ENCODE data around the gene NEK6. TPM values are rescaled to one million over a fixed set of nuclear protein-coding genes. Genes with fewer than 3 reads are reported as not detected.
A peak's percentile ranks its signal among the peaks of the same experiment; 100 is the strongest.

Gene NEK6
- total RNA-seq, 1 donor from 2014 or later, result 7.7 TPM

DNA sequence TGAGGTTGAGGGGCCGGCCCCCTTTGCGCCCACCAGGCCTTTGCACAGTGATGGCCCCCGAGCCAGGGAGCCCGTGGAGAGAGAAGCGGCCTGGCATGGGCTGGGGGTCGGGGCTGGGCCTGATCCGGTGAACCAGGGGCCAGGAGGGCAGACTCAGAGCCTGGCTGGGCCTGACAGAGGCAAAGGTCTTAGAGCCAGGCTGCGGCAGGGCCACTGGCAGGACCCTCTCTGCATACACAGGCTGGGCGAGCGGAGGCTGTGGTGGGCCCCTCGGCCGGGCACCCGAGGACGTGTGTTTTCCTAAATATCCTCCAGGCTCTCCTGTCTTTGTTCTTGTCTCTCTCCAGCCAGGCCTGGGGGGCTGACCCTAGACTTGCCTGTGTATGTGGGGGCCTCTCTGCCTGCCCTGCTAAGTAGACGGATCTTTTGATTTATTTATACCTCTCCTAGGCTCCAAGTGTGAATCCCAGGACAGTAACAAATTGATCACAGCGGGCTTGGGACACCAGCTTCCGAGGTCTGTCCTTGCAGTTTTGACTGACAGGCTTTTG, 933 bp downstream of the NEK6 start:
- DNase-seq (no peak), ATAC-seq (peak; percentile 28)
- intact Hi-C loops (cut with micrococcal nuclease), result no loop called here

DNA sequence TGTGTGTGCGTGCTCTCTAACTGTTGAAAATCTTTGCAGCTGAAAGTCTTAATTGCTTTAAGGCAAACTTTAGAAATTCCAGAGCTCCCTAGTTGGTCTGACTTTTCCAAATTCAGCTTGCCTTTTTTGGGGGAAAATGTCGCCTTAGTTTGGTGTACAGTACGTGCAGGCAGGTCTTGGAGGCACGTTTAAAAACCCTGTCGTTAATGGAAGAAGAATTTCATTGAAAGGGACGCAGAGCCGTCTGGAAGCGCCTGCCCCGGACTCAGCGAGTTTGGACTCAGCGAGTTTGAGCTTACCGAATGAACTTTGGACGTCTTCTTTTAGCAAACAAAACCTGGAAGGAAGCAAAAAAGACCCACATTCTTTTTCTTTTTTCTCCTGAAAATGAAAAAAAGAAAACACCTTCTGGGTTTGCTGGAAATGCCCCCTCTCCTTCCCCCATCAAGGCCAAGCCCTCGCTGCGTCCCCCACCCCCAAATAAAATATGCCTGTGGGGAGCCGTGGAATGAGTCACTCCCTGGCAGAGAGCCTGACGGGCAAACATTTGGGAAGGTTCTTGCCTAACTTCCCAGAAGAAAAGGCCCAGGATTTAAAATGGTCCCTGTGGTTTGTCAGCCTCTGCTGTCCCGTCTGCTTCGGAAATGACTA, 1.5 kb downstream of the NEK6 start:
- intact Hi-C loops (cut with micrococcal nuclease), result no loop called here
- DNase-seq, result peak; percentile 73
- peak; percentile 51 for ATAC-seq

DNA sequence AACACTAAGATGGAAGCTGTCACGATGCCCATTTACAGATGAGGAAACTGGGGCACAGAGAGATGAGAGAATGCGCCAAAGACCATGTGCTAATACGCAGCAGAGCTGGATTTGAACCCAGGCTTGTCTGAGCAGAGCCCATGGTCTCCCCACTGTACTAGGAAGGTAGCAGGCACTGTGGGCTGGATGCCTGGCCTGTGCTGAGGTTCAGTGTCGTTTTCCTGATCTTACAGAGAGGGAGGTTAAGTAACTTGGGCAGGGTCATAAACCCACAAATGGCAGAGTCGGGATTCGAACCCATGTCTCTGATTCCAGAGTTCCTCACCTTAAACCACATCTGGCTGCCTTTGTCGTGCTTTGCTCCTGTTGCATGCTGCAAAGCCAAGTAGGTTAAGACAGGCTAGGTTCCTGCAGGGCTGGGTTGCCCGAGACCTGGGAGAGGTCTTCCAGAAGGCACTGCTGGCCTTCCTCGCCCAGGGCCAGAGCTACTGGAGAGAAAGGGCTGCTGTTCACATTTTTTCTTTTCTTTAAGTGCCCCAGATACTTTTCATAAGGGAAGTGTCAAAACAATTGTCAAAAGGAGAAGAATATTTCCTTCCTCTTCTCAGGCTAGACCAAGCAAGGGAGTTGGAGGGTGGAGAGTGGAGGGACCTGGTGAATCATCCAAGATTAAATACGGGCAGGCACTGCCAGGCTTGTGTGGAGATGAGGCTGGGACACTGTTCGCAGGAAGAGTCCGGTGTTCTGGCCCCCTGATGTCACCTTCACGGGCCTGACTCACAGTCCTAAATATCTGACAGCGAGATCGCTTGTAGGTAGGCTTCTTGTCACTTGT, 3.2 kb downstream of the NEK6 start:
- no peak for DNase-seq
- intact Hi-C loops (cut with micrococcal nuclease), result no loop called here

DNA sequence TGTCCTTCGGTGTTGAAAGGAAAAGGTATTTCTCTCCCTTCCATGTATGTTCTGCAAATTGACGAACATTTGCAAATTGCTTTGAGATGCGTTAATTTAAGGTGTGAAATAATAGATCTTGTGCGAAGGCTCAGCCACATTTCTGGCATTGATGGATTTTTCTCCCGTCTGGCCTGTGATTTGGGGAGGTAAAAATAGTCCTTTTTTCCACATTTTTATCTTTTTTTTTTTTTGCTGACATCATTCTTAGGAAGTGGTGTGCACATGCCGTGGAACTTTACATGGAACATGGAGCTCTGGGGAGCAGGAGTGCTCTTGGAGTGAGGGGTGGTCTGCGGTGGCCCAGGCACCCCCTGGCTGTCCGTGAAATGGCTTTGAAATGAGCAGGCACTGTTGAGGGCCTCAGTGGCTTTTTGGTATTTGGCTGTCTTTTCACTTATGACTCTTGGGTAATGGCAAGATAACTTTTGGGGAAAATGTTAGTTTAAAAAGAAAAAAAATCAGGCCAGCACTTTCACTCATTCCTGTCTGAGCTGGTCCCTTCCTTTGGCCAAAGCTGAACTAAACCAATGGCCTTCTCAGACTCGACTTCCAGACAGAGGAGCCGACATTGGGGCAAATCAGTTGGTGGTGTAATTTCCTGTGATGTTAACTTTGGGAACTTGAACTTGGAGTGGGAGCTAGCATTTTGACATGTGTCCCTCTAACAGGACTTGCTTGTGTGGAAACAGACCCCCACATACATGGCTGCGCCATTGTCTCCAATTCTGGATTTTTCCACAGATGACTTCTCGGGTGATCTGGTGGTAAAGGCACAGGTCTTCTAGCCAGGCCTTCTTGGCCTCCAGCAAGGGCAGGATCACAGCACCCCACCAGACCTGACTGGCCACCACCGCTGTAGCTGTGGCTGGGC, 4.2 kb downstream of the NEK6 start:
- ATAC-seq (no peak), DNase-seq (no peak)
- intact Hi-C loops (cut with micrococcal nuclease), result no loop called here

More for the DNA sequence above, 3.2 kb downstream of the NEK6 start:
- peak; percentile 39 for ATAC-seq

DNA sequence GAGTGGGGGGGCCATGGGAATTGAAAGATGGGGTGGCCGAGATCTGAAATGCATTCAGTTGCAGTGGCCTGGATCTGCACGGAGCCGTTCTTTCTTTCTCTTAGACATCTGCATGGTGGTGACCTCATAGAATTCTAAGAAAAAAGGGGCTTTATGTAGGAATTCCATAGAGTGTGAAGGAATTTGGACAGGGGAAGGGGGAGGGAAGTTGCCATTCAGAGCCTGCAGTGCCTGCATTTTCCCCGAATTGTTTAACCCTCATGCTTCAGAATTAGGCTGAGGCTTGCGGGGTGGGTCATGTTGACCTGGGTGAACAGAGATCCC, 4.9 kb downstream of the NEK6 start:
- DNase-seq (no peak), ATAC-seq (no peak)
- intact Hi-C loops (cut with micrococcal nuclease), result no loop called here

DNA sequence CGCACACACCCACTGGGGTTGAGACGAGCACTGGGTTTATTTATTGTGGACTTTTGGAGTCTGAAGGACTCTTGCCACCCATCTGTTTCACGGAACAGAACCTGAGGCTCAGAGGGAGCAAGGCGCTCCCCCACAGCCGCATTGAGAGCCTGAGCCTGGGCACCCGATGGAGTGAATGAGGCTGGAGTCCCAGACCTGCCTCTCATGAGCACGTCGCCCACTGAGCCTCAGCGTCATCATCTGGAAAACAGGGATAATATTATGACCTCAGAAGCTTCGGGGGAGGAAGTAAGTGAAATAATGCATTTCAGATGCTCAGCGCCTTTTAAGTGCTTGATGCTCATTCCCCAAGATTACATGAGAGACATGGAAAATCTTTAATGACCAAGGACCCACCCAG, 5.5 kb downstream of the NEK6 start:
- no peak for ATAC-seq
- no peak for DNase-seq
- intact Hi-C loops (cut with micrococcal nuclease), result no loop called here

DNA sequence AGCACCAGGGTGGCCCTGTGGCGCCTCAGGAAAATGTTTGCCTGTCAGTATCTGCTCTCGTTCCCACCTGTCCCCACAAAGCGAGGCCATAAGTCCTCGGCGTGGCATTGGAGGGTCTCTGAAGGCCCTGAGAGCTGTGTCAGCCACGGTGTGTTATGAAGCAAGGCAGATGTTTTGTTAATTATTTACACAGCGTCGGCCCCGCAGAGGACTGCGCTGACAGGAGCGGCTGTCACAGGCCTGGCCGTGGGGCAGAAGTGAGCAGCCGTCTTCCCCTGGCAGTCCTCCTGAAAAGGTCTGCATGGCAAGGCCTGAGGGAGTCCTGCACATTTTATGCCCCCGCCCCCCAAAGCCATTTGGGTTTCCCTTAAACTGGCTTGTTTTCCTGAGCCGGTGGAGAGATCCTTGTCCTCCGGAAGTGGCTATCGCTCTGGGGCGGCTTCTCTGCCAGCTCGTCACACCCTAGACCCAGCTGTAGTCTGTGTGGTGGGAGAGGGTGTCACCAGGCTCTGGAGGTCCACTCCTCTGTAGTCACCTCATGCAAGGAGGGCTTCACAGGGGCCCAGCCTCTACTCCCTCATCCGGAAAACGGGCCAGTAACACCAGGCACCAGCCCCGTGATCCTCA, 6.2 kb downstream of the NEK6 start:
- no peak for ATAC-seq
- DNase-seq, result no peak
- intact Hi-C loops (cut with micrococcal nuclease), result no loop called here

DNA sequence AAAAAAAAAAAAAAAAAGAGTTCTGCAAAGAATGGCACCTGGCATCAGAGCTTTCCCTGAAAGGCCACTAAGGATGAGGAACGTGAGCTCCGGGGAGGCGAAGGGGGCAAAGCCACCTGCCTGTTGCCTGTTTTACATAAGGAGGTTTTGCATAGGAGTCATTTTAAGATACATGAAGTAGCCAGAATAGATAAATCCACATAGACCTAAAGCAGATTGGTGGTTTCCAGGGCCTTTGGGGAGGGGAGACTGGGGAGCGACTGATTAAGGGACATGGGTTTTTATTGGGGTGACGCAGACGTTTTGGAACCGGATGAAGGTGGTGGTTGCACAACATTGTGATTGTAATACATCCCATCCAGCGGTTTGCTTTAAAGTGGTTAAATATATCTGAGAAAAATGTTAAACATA, 7.1 kb downstream of the NEK6 start:
- intact Hi-C loops (cut with micrococcal nuclease), result no loop called here
- no peak for DNase-seq
- no peak for ATAC-seq

DNA sequence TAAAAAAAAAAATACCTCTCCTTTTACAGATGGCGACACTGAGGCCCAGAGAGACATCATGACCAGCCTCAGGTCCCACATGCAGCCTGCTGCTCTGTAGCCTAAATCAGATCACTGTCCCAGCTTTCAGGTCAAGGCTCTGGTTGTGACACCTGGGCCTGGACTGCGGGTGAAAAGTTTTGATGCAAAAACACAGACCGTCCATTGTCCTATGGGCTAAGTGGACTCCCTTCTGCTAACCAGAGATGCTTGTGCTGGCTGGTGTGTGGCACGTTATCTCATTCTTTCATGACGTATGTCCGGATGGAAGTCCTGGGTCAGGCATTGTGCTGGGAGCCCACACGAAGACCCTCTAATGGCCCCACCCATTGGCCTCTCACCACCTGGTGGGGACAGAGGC, 7.8 kb downstream of the NEK6 start:
- intact Hi-C loops (cut with micrococcal nuclease), result no loop called here
- DNase-seq (no peak), ATAC-seq (no peak)

DNA sequence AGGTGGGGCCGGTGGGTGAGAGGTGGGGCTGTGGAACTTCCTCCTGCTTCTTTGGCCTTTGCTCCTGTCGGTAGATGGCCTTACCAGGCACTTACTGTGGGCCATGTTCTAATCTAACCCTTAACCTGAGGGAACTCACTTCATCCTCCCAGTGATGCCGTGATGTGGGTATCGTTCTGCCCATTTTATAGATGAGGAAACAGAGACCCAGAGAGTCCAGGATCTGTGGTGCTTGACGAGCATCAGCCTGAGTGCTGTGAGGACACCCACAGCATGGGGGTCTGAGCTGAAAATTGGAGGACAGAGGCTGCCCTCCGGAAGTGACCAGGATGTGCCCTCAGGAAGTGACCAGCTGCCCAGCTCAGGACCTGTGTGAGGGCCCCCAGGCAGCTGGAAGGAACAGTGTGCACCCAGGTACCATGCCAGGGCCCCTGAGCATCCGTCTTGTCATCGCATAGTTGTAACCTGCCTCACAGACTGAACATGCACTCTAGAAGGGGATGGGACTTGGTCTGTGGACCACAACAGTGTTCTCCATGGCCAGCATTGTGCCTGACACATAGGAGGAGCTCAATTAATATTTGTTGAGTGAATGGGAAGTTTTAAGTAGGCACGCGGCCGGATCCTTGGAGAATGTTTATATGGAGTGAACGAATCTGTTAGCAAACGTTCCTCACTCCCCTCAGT, 8.5 kb downstream of the NEK6 start:
- ATAC-seq, result no peak
- intact Hi-C loops (cut with micrococcal nuclease), result no loop called here
- DNase-seq, result no peak

DNA sequence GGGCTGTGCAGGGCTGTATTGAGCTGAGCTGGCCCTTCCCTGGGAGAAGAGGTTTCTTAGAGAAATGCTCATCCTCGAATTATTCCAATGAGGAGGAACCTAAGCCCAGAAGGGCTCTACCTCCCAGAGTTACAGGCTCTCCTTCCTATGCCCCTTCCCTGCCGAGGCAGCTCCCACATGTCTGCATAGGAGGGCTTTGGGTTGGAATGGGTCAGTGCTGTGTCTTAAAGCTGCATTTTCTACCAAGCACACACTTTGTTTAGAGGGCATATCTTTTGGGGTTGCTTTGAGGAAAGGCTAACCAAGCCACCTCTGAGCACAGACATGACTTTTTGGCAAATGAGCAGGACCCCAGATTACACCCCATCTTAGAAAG, 9.1 kb downstream of the NEK6 start:
- DNase-seq (no peak), ATAC-seq (no peak)
- intact Hi-C loops (cut with micrococcal nuclease), result no loop called here

DNA sequence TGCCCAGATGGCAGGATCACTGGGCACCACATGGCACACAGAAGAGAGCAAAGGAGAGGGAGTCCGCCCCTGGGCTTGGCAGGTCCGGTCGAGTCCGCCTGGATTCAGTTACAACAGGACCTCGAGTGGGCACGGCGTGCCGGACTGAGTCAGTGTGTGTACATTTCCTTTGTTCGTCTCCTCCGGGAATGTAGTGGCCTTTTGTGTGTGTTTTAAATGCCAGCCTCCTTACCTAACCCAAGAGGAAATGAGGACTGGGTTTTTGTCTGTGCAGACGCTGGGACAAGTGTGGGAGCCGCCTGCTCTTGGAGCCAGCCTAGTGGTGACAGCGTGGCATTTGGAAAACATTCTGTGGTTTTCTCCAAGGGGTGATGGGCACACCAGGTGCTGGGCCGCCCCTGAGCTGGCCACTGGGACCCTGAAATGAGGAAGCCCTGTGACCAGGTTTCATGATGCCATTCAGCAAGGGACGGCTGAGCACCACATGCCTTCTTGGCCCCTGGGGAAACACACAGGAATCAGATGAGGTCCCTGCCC, 9.6 kb downstream of the NEK6 start:
- ATAC-seq (no peak), DNase-seq (no peak)
- intact Hi-C loops (cut with micrococcal nuclease), result no loop called here

DNA sequence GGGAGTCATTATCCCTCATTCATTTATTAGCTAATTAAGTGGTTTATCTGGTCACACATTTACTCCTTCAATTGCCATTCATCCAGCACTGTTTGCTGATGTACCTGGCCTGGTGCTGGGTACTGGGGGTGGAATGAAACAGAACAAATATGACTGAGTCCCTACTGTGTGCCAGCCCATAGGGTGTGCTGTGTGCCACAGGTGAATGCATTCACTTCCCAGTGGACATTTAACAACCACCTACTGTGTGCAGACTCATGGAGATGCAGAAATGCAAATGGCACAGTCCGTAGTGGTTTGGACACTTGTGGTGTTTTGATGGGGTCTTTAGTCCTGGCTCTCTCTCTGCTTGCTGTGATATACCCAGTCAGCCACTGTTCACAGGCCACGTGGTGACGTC, 10.5 kb downstream of the NEK6 start:
- intact Hi-C loops (cut with micrococcal nuclease), result no loop called here
- ATAC-seq (no peak), DNase-seq (no peak)

DNA sequence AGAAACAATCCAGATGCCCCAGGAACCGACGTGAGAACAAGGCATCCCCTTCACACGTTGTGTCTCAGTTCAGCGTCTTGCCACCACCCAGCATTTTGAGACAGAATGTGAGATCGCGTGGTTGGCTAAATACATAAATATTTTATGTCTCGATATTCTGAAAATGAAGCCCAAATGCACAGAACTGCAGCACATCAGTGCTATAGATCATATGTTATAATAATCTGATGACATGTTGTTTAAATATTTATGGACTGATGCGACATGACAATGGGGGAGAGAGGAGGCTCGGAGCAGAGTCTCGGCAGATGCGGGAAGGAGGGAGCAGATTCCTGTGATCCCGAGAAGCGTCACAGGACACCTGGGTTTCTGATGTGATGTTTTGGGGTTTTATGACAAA, 10.9 kb downstream of the NEK6 start:
- ATAC-seq, result no peak
- DNase-seq, result no peak
- intact Hi-C loops (cut with micrococcal nuclease), result no loop called here

DNA sequence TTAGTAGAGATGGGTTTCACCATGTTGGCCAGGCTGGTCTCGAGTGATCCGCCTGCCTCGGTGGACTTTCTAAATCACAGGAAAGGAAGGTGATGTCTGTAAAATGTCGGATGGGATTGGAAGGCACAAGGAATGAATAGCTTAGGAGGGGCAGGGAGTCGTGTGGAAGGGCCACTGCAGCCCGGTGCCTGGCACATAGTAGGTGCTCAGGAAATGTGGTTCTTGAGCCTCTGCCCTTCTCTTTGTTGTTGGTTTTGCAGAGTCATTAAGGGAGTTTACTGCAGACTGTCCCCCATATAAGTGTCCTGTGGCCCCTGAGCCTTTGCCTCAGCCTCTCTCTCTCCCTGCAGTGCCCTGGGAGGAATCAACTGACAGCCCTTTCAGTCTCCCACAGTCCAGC, 11.8 kb downstream of the NEK6 start:
- no peak for ATAC-seq
- intact Hi-C loops (cut with micrococcal nuclease), result no loop called here
- no peak for DNase-seq

DNA sequence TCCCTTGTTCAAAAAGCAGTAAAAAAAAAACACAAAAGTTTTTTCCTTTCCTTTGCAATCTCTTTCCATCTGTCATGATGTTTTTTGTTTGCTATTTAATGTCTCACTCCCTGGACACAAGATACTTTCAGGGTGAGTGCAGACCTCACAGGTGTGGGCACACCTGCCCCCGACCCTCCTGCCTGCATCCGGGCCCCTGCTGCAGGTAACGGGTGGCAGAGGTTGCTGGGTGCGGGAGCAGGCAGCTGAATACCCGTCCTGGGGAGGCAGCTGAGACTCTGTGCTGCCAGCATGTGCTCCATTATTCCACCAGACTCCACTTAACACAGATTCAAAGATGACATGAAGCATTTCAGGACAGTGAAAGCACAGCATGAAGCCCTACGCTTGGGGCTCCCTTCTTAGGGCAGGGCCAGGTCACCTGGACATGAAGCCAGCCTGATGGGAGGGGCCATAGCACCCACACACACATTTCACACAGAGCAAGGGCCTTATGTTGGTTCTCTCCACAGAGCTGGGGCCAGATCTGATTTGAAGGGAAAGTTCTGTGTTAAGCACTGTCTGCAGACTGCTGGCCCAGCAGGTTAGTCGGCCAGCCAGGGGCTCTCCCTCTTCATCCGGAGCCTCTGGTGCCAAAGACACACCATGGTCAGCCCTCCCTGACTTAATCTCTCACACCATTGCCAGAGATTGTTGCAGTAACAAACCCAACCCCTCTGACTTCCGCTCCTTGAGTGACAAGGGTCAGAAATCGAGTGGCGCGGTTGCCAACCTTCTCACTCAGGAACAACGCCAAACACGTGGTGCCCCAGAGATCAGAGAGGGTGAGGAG, 13.0 kb downstream of the NEK6 start:
- peak; percentile 62 for DNase-seq
- ATAC-seq, result peak; percentile 66
- intact Hi-C loops (cut with micrococcal nuclease), result no loop called here

DNA sequence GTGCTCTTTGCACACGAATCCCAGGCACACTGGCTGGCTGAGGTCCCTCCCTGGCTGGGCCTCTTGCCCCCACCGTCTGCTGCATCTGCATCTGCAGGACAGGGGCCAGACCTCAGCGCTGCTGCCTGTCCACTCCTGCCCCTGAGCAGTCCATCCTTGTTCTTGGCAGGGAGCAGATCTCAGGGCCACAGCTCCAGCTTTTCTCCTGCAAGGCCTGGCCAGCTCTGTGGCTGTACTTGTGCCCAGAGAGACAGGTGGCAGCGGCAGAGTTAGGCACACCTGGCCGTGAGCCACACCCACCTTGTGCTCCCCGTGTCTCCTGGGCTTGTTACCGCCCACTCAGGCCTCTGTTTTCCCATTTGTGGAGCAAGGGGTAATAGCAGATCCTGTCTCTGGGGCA, 13.9 kb downstream of the NEK6 start:
- peak; percentile 39 for ATAC-seq
- intact Hi-C loops (cut with micrococcal nuclease), result no loop called here
- peak; percentile 54 for DNase-seq

DNA sequence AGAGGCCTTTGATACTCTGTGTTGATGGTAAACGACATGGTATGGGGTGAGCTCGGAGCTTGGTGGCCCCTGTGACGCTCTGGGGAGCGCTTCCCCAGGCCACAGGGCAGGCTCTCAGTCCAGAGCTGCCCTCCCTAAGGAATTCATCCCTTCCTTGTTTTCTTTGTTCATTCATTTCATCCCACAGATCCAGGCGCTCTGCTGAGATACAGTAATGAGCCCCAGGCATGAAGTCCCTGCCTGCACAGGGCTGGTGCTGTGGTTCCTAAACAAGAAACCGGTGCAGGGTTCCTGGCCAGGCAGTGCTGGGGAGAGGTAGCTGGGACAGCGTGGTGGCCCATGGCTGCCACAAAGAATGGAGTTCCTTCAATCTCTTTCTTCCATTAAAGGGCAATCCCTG, 14.4 kb downstream of the NEK6 start:
- ATAC-seq, result no peak
- no peak for DNase-seq
- intact Hi-C loops (cut with micrococcal nuclease), result no loop called here
